Panc1 (cell line): ENCODE measurements around the gene SMIM33. TPM values are rescaled to one million over a fixed set of nuclear protein-coding genes. Genes with fewer than 3 reads are reported as not detected.

Source experiments
- ATAC-seq: fragments of 200-7000 bp; cut with Tn5 transposase; 2 replicates; pipeline ENCODE4 v1.9.1; 2020; ENCODE audit warnings: mild to moderate bottlenecking, moderate library complexity
- BruUV-seq: library from RNA; stranded (reverse); fragments of 400-500 nt; replicated peaks from 2 replicates; lab custom pipeline; 2021; lab: Mats Ljungman, UMichigan
- CTCF ChIA-PET: fragments of 300-600 bp; sonication (Branson Sonifier 250); formaldehyde crosslinking; loops from one replicate; lab custom pipeline; 2022; ENCODE audit warnings: antibody characterized with exemption; lab: Charles Lee
- POLR2A ChIA-PET: fragments of 300-600 bp; sonication (Branson Sonifier 250); formaldehyde crosslinking; loops from one replicate; lab custom pipeline; 2022; ENCODE audit warnings: antibody characterized with exemption; lab: Charles Lee
- DNase-seq: peaks from one replicate; pipeline ENCODE4 v3.0.0-alpha.2; 2010; ENCODE audit warnings: low read depth, low spot score
- H3K27ac ChIP-seq: 2 replicates; pipeline ENCODE4 v1.5.1; 2011; ENCODE audit warnings: mild to moderate bottlenecking, low read length, inconsistent platforms
- H3K27me3 ChIP-seq: fragments of 200-500 bp; sonication (Bioruptor generic); 2 replicates; pipeline ENCODE4 v1.6.0; 2014; ENCODE audit warnings: low read length, inconsistent platforms; ENCODE audit not compliant: control insufficient read depth, insufficient read depth
- H3K36me3 ChIP-seq: fragments of 200-500 bp; sonication (Bioruptor generic); 2 replicates; pipeline ENCODE4 v1.5.1; 2014; ENCODE audit warnings: inconsistent platforms, mild to moderate bottlenecking, low read length, moderate library complexity; ENCODE audit not compliant: control insufficient read depth, insufficient read depth
- H3K4me1 ChIP-seq: 2 replicates; pipeline ENCODE4 v1.5.1; 2011; ENCODE audit warnings: inconsistent platforms, mild to moderate bottlenecking, low read length, moderate library complexity; ENCODE audit not compliant: control insufficient read depth, insufficient read depth
- H3K4me3 ChIP-seq, 2 experiments: 2 replicates each; pipeline ENCODE4 v1.5.1; 2011 to 2012; ENCODE audit warnings: low read depth in 2 of 2, low read length in 2 of 2, mild to moderate bottlenecking in 2 of 2, inconsistent platforms in 1 of 2, moderate library complexity in 1 of 2
- H3K9me3 ChIP-seq: fragments of 200-500 bp; sonication (Bioruptor generic); 2 replicates; pipeline ENCODE4 v1.5.1; 2014; ENCODE audit warnings: low read depth, mild to moderate bottlenecking, inconsistent platforms, low read length, moderate library complexity; ENCODE audit not compliant: control insufficient read depth, insufficient read depth
- CTCF ChIP-seq: fragments of 450-650 bp; IDR thresholded peaks from 2 replicates; pipeline ENCODE4 v1.5.1; 2017; ENCODE audit warnings: mild to moderate bottlenecking
- POLR2AphosphoS5 ChIP-seq: IDR thresholded peaks from 2 replicates; pipeline ENCODE4 v1.6.1; 2012; ENCODE audit warnings: mild to moderate bottlenecking, low read depth, low read length, moderate library complexity
- SIN3A ChIP-seq: IDR thresholded peaks from 2 replicates; pipeline ENCODE4 v1.6.1; 2012; ENCODE audit warnings: low read depth, mild to moderate bottlenecking, low read length, moderate library complexity, borderline replicate concordance; ENCODE audit not compliant: insufficient read depth
- TCF7L2 ChIP-seq: IDR thresholded peaks from 2 replicates; pipeline ENCODE4 v1.6.1; 2011; ENCODE audit warnings: mild to moderate bottlenecking, low read depth, low read length, inconsistent platforms
- in situ Hi-C: cut with HindIII; loops from 2 replicates; pipeline ENCODE4 v1.10.0; 2016; ENCODE audit warnings: low sequenced_read_pairs, low pct_unique_long_range_greater_than_20kb
- intact Hi-C: fragments of 100-400 bp; cut with micrococcal nuclease; formaldehyde crosslinking; loops from one replicate; pipeline ENCODE4 v1.10.0; 2022; ENCODE audit not compliant: unreplicated experiment
- total RNA-seq: library from RNA; stranded (reverse); gene quantifications from one replicate; pipeline ENCODE4 v1.2.1, GENCODE V29; 2021; ENCODE audit not compliant: unreplicated experiment
- TF ChIP-seq, protein P1 (sequence below), 2 experiments: IDR thresholded peaks; 2 replicates each; pipeline ENCODE4 v1.6.1; 2011 to 2012; ENCODE audit warnings: low read depth in 2 of 2, control low read depth in 1 of 2, low read length in 1 of 2, mild to moderate bottlenecking in 1 of 2, moderate library complexity in 1 of 2; ENCODE audit not compliant: insufficient read depth in 1 of 2

Gene SMIM33
- total RNA-seq, 1 experiment from 2014 or later: not detected

- DNase-seq (no peak), ATAC-seq (no peak)
- in situ Hi-C loops (no loop called here), intact Hi-C loops (no loop called here)
- Histone ChIP-seq H3K27me3 (no peaks in the 10 kb centered on the region), H3K4me1 (no peaks in the 10 kb centered on the region), H3K27ac (no peak overlapping the region), H3K36me3 (no peaks in the 10 kb centered on the region), H3K9me3 (no peaks in the 10 kb centered on the region), H3K4me3 (no peak overlapping the region)
- ChIA-PET CTCF (no interaction called here), POLR2A (no interaction called here)
- no TSS peak for BruUV-seq
- TF ChIP-seq TCF7L2 (no peak), CTCF (no peak), POLR2AphosphoS5 (no peak), SIN3A (no peak)
- TF ChIP-seq, protein P1, sequence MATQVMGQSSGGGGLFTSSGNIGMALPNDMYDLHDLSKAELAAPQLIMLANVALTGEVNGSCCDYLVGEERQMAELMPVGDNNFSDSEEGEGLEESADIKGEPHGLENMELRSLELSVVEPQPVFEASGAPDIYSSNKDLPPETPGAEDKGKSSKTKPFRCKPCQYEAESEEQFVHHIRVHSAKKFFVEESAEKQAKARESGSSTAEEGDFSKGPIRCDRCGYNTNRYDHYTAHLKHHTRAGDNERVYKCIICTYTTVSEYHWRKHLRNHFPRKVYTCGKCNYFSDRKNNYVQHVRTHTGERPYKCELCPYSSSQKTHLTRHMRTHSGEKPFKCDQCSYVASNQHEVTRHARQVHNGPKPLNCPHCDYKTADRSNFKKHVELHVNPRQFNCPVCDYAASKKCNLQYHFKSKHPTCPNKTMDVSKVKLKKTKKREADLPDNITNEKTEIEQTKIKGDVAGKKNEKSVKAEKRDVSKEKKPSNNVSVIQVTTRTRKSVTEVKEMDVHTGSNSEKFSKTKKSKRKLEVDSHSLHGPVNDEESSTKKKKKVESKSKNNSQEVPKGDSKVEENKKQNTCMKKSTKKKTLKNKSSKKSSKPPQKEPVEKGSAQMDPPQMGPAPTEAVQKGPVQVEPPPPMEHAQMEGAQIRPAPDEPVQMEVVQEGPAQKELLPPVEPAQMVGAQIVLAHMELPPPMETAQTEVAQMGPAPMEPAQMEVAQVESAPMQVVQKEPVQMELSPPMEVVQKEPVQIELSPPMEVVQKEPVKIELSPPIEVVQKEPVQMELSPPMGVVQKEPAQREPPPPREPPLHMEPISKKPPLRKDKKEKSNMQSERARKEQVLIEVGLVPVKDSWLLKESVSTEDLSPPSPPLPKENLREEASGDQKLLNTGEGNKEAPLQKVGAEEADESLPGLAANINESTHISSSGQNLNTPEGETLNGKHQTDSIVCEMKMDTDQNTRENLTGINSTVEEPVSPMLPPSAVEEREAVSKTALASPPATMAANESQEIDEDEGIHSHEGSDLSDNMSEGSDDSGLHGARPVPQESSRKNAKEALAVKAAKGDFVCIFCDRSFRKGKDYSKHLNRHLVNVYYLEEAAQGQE (IDR thresholded peaks at IDR 0.05; ENCODE audit: insufficient read depth in 1 of 2, low read depth in 2 of 2, low read length in 1 of 2): no peak
Measured at GRCh38 chr5:139473565-139473964, 2.8 kb downstream of the SMIM33 start.

GRCh38 chr5:139474890-139475791 is 4.3 kb downstream of the SMIM33 start:
- in situ Hi-C loops: no loop called here
- no TSS peak for BruUV-seq
- no peak overlapping the region for H3K4me3 ChIP-seq
- H3K27ac ChIP-seq: no peak overlapping the region
- CTCF ChIA-PET: interaction anchor here (0.7 kb wide), 1 partner anchor 721 kb away, joined by 3 read pairs; no protein-coding TSS in a partner anchor
- intact Hi-C loops: no loop called here
- no peaks in the 10 kb centered on the region for H3K9me3 ChIP-seq
- H3K4me1 ChIP-seq: no peaks in the 10 kb centered on the region
- POLR2A ChIA-PET: interaction anchor here (0.6 to 0.7 kb wide), 2 partner anchors 13 to 64 kb away, joined by 7 to 13 read pairs; no protein-coding TSS in a partner anchor
- H3K27me3 ChIP-seq: no peaks in the 10 kb centered on the region
- H3K36me3 ChIP-seq: no peaks in the 10 kb centered on the region
- DNase-seq: no peak
- ATAC-seq: no peak
- TF ChIP-seq SIN3A (no peak), CTCF (no peak), TCF7L2 (no peak), POLR2AphosphoS5 (no peak)
- TF ChIP-seq, protein P1 (IDR thresholded peaks at IDR 0.05; ENCODE audit: insufficient read depth in 1 of 2, low read depth in 2 of 2, low read length in 1 of 2): no peak
